Activated effector memory CD4-positive, alpha-beta T cell treated with anti-CD3 and anti-CD28 coated beads, Interleukin-2, amount 50 U/mL, for 16 hours (primary cell): Measurements from ENCODE around the gene POLN.

Experiments
- DNase-seq: peaks from one replicate; pipeline ENCODE4 v3.0.0-alpha.2; 2020

POLN gene

DNA sequence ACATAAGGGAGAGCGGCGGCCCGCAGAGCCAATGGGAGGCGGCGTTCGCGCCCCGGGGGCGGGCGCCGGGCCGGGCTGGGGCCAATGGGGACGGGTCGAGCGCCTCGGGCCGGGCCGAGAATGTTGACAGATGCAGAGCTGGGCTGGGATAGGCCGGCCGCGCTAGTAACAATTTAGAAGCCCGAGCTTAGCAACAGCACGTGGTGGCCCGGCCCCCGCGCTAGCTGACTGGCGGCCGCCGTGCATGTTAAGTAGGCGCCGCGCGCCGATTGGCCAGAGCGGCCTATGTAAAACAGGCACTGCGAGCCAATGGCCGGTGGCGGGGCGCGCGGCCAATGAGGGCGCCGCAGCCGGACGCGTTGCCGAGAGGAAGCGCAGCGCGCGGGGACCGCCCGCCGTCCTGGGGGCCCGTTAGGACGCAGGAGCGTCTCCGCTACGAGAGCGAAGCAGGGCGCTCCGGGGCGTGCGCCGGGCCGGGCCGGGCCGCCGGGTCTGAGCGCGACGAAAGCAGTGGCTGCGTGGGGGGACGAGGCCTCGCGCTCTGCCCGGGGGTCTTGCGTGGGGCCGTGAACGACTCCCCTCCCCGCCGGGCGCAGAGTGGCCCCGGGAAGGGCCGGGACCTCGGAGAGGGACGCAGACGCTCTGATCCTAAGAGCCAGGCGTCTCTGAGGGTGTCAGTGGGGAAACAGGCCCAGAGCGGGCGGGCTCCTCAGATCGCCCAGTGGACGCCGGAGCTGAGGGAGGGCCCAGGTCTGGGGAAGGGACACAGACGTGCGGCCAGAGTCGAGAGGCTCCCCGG lies 20.4 kb upstream of the POLN start:
- peak; percentile 99 for DNase-seq

DNA sequence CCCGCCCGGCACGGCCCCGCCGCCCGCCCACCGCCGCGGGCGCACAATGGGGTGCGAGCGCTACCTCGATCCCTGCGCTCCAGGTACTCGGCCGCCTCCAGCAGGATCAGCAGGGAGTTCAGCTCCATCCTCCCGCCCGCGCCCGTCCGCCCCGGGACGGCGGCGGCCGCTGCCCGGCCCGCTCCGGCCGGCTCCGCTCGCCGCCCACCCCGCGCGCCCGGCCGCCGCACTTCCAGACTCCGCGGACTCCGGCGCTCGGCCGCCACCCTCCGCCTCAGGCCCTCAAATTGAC lies 19.9 kb upstream of the POLN start, which contains the start of gene MXD4:
MXD4 (minus strand) TSS at position 257 of the 292 bp plus-strand sequence; CDS start at position 128, 129 bp downstream.
- no peak for DNase-seq

DNA sequence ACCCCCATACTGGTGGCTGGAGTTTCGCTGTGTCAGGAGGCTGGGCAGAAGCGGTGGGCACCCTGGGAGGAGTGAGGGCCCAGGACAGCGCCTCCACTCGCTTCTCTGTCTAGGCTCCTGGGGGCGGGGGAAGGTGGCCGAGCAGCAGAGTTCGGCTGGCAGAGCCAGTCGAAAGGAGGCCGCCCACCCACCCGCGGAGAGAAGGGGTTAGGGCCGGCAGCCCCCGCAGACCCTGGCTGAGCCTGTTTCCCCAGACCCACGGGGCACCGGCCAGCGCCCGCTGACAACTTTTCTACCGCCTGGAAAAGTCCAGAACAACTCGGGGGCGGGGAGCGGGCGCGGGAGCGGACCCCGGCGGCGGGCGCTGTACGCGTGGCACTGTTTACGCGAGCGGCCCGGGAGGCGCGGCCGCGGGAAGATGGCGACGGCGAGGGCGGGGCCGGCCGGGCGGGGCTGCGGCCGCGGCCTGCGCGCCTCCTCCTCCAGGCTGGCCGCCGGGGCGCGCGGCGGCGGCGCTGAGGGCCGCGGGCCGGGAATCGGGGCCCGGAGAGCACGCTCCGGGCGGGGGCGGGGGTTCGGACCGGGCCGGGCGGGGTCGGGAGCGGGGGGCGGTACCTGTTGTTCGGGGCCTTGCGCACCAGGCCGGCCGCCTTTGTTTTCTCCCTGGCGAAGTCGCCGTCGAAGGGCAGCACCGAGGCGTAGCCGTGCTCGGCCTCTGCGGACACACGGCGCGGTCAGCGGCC lies 19.4 kb upstream of the POLN start:
- DNase-seq = peak; percentile 88

DNA sequence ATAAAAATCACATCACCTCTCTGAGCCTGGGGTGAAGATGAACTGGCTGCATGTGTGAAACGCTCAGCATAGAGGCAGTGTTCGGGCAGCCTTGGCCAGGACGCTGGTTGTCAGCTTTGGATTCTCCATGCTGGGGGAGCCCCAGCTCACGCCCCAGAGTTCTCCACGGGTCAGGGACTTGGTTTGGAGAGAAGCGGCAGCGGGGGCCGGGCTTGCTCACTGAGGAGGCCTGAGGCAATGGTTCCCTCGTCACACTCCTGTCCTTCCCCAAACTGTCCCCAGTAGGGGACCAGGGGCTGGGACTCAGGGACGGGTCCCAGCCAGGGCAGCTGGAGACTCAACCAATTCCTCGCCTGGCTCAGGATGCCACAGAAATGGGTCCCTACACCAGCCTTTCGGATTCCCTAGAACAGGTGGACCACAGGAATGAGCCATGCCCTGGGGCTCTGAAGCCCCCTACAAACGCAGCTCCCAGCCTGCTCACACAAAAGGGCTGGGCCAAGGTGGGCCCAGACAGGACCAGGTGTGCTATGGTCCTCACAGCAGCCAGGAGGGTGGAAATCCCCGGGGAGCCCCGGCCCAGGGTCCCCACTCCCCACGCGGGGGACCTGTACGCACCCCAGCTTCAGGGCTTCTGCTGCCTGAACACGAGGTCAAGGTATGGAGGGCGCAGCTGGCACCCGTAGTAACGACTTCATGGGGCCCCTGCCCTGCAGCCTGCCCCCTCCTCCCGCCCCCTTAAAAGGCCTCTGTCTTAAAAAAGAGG lies 18.6 kb upstream of the POLN start:
- peak; percentile 65 for DNase-seq

DNA sequence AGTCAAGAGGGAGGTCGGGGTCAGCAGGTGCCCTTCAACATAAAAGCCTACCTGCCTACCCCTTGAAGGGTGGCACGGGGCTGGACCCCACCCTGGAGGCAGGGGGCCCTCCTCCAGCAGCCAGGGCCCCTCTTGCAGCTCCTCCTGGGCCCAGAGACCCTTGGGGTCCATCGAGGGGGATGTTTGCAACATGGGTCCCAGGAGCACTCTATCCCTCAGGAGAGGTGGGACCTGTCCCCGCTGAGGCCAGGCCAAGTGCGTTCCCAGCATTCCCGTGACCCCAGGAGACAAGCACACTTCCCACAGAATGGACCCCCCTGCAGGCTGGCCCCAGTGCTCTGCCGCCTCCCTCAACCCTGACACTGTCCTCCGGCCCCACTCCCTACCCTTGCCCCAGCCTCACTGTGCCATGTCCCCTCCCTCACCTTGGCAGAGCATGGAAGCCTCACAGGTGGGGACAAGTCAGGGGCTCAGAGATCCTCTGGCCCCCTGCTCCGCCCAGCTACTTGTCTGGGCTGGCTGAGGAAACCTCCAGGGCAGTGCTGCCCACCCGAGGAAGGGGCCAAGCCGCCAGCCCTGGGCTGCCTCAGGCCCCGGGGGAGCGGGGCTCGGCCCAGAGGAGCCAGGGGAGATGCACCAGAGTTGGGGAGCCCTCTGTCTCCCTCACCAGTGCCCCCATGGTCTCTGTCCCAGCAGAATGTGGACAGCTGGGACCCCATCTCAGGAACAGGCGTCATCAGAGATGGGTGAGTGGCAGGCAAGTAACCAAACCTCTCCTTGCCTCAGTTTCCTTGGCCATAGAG lies 17.8 kb upstream of the POLN start:
- peak; percentile 60 for DNase-seq

DNA sequence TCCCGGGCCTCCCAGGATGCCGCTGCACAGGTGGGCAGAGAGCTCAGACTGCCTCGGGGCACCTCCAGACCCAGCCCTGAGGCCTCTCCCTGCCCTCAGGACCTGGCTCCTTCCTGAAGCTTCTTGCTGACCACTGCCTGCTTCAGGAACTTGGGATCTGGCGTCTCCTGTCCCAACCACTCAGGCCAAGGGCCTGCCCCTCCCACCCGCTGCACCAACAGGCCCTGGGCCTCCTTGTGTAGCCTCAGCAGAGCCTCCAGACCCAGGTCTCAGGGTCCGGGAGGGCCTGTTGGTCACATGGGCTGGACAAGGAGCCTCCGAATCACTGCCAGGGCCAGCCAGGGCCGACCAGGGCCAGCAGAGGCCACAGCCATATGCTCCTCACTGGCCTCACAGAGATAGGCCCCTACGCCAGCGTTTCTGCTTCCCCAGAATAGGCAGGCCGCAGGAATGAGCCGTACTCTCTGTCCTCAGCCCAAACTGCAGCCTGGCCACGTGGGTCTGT lies 17.2 kb upstream of the POLN start:
- DNase-seq = peak; percentile 56

DNA sequence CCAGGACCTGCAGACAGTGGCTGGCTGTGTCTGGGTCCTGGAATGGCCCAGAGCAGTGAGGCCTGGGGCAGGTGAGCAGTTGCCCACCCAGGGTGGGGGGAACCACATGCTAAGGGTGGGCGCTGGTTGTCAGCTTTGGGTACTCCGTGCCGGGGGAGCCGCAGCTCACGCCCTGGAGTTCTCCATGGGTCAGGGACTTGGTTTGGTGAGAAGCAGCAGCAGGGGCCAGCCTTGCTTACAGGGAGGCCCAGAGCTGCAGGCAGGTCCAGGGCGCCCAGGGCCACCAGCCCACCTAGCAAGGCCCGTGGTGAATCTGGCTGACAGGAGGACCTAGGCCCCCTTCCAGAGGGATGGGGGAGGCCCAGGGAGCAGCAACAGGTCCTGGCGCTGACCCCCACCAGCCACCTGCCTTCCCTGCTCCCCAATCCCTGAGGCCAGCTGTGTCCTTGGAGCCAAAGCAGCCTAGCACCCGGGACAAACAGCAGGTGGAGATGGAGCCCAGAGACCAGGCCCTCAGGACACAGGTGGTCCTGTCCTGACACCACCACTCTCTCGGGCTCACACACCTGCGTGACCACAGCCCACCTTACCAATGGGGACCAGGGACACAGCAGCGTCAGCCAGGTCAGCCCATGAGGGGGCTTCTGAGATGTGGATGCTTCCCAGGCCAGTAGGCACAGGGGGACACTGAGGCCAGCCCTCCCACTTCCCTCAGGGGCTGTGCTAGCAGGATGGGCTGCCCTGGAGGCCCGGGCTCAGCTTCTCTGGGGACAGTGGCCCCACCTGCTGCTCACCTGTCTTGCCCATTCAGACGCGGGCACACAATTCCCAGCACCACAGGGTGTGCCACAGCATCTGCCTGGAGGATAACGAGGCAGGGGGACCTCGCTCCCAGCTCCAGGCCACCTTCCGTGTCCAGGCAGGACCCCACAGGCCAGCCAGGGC lies 16.4 kb upstream of the POLN start:
- DNase-seq = peak; percentile 61

DNA sequence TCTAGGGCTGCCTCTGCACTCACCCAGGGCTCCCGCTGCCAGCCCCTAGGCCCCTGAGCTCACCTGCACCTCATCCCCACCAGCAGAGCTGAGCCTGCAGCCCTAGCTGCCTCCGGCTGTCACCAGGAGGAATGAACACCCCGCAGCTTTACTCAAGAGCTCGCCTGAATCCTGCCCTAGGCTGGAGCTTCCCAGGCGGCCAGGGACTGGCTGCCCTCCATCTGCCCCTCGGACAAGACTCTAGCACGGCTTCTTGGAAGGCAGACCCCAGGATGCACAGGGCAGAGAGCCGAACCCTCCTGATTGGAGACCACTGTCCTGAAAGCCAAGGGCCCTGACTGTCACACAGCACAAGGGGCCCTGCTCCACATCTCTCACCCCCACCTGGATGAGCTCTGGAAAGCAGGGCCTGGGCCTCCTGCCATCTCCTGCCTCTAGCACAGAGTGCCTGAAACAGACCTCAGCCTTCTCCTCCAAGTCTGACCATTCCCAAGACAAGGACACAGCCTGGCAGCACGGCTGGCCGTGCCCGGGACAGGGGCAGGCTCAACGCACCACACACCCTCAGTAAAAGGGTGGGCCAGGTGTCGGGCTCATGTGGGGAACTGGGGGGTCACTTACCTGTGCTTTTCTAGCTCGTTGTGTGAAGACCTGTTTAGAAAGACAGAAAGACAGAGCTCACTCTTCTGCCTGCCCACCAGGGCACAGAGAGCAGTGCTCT lies 15.6 kb upstream of the POLN start:
- DNase-seq = peak; percentile 61

DNA sequence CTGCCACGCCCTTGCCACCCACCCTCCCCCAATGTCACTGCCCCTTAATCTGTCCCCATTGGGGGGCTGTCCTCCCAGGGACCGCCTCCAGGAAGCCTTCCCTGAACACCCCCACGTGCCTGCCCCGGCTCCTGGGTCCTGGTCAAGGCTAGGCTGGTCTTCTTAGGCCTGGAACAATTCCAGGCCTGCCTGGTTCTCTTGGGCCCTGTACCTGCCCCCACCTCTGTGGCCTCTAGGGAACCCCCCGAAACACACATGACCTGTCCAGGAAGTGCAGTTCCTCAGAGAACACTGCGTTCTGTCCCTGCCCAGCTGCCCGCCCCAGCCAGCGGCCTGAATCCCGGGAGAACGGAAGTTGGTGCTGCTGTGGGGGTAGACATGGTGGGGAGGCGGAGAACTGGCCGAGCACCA lies 14.9 kb upstream of the POLN start:
- peak; percentile 39 for DNase-seq

DNA sequence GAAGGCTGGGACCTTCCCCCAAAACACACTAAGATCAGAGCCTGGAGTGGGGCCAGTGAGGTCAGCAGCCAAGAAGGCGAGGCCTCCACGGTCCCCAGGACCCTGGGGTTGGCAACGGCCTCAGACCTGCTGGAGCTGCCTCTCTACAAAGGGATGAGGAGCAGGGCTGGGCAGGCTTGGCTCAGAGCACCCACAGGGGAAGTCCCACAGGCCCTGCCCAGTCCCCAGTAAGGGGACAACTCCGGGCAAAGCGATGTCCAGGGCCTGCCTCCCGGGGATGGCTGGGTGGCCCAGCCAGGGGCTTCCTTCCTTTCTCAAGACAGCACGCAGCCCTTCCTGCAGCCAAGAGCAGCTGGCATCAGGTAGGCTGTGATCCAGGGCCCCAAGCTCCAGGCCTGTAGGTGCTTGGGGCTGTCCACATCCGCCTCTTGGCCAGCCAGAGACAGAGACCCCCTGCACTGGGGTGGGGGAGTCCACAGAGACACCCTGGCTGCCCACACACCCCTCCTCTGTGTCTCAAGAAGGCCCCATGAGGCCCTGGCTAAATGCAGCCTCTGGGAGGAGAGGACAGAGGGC lies 14.3 kb upstream of the POLN start:
- DNase-seq = peak; percentile 60

DNA sequence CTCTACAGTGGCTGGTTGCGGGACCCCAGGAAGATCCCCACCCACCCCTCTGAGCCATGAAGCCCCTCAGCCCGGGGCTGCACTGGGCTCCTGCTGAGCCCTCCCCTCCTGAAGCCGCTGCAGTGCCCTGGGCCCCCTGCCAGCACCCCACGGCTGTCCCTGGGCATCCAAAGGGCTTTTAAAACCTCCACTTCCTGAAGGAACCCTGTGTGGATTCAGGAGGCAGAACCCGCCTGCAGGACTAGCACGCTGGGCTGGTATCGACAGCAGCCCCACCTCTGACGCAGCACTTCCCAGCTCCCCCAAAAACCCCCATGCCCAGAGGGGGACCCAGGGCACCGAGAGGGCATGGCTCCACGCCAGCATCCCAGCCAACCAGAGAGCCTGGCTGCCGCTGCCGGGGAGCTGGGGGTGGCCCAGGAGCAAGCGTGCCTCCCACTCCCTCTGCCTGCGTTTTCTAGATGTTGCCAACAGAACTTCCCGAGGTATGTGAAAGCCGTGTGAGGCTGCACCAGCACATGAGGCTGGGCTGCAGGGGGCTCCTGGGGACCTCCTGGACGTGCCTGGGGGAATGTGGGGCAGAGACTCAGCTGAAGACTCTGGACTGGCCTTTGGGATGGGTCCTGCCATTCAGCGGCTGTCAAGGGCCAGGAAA lies 13.7 kb upstream of the POLN start:
- peak; percentile 51 for DNase-seq

DNA sequence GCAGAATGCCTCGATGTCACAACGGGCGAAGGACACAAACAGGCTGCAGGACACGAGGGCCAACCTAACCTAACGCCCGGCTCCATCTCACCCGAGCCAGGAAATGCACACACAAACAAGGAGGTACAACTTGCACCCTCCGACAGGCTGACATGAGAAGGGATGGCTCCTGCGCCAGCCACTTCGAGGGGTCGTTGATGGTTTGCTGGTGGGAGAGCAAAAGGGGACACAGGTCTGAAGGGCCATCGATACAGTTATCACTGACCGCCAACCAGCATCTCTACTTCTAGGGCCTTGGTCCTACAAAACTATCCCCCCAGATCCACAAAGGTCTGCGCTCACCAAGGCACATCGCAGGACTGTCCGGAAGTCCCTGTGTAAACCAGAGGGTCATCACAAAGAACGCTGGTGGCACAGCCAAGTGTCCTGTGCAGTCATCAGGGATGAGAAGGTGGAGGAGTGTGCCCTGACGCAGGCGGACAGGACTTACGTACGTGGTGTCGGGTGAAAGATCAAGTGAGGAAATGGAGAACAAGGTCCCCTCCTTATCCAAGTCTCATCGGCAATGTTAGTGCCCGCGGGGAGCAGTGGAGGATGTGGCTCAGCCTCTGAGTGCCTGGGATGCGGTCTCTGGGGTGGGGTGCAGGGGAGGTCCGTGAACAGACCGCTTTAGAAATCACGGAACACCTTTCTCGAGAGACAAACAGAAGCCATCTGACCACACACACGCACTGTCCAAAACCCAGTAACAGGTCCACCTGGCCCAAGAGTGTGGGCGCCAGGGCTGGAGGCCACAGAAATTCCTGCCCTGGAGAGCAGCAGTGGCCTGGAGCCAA lies 13.0 kb upstream of the POLN start:
- peak; percentile 50 for DNase-seq

DNA sequence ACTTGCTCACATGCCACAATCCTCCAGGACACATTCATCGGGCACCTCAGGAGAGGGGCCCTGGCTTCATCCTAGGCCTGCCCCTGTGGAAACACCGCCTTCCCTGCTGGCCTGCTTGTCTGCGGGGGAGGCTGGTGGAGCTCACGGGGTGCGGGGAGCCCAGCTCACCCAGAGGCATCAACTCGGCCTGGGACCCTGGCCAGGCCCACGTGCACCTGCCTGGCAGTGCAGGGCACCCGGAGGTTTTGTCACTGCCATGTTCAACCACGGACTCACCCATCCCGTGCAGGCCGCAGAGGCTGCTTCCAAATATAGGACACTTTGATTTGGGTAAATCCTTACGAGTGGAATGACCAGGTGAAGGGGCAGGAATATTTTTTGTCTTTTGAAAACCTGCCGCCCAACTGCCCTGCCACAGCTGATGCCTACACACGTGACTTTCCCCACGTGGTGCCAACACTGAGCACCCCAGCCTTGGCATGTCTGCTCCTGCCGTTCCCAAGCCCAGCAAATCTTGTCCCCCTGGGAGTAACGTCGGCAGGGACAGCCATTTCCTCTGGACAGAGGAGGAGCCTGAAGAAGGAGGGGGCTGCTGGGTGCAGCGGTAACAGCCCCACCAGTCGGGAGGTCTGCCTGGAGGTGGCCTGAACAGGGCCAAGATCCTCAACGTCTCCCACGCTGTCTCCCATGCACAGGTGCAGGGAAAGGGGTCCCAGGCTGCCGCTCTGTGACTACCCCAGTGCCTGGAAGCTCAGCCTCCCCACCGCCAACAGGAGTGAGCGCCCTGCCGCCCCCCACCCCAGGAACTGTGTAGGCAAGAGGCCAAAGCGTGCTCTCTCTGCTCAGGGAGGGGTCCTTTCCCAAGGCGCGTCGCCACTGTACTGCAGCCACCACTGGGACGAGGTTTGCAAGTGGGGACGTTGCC lies 11.5 kb upstream of the POLN start:
- DNase-seq = no peak

DNA sequence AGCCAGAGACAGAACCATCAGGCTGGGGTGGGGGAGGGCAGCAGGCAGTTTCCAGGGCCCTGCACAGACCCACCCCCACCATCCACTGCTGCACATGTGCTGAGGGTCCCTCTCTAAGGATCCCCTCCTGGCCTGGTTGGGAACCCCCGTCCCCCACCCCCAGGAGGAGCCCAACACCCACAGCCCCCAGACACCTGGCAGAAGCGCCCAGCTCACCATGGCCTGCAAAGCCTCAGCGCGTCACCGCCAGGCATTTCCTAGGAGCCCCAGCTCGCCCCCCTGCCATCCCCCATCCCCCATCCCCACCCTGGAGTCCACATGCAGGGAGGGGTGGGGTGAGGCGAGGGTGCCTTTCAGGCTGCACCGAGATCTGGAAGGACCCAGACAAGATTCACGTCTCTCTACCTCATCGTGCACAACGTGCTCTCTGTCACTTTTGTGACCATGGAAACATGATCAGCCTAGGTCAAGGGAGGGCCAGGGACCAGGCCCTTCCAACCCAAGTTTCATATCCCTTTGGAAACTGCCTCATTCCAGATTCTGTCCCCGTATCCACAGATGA lies 10.7 kb upstream of the POLN start:
- no peak for DNase-seq

DNA sequence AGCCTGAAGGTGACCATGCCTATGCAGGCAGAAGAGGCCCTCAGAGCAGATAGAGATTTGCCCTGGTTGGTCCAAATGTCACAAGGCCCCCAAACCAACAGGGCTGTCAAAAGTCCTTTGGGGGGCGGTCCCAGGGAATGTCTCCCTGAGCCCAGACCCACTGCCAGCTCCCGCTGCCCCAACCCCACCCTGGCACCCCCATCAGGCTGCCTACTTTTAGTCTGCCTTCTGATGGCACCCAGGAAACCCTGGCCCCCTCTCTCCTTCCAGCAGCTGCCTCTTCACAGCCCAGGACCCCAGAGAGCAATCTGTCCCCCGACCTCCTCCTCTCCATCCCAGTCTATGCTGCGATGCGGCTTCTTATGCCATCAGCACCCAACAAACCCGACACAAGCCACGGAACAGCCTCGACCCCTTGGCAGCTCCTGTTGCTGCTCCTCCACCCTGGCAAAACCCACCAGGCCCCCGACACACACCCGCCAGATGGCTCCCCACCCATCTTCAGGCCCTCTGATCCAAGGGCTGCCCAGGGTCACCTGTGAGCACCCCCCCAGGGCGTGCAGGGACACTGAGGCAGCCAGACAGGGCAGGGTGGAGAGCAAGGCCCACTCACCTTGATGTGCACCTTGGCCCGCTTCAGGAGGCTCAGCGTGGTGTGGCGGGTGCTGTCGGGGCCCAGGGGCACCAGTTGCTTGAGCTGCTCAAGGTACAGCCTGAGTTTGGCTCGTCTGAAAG lies 10.0 kb upstream of the POLN start:
- no peak for DNase-seq

DNA sequence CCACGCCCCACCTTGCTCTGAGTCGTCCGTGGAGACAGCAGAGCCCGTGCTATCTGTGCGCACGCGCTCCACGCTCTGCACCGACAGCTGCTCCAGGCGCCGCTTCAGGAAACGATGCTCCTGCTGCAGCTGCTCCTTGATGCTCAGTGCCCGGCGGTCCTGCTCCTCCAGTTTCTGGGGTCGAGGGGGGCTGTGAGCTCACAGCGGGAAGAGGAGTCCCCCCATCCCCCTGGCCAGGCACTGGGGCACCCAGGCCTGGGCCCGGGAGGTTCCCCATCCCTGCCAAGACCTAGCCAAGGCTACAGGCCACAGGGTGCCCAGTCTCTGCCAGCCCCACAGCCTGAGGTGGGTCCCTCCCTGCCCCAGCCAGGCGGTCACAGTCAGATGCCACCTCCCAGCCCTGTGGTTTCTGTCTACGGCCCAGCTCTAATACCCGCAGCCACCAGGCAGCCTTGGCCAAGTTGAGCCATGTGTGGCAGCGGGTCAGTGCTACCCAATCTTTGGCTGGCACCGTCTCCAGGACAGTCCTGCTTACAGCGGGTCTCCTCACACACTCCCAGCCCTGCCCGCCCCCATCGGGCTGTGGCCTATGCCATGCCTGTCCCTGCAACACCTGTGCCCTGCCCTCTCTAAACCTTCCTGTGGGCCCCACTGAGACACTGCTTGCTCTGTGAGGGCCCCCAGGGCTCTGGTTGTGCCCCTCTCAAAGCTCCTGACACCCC lies 9.3 kb upstream of the POLN start:
- DNase-seq = peak; percentile 59
